Kidney (tissue), 14 donors: ENCODE results near the gene RARRES1. TPM values are rescaled to one million over a fixed set of nuclear protein-coding genes. Genes with fewer than 3 reads are reported as not detected.

Experiments used
- DNase-seq, 5 donors: peaks; one replicate each; pipeline ENCODE4 v3.0.0-alpha.2; 2013 to 2020
- FAIRE-seq: peaks from 2 replicates; lab custom pipeline; 2012; peaks lifted over from hg19 to GRCh38; lab: Jason Lieb, UNC
- H3K27ac ChIP-seq, 2 donors: one replicate each; pipeline ENCODE4 v1.7.0; 2013; ENCODE audit warnings: low read depth in 2 of 2, low read length in 2 of 2, inconsistent platforms in 1 of 2
- H3K27me3 ChIP-seq: one replicate; pipeline ENCODE4 v1.7.1; 2013; ENCODE audit warnings: low read length, inconsistent platforms; ENCODE audit not compliant: control insufficient read depth, insufficient read depth
- H3K36me3 ChIP-seq, 3 donors: one replicate each; pipeline versions ENCODE4 v1.7.0 to v1.7.1; 2013; ENCODE audit warnings: low read length in 3 of 3, control low read depth in 1 of 3, inconsistent platforms in 1 of 3; ENCODE audit not compliant: insufficient read depth in 3 of 3, control insufficient read depth in 2 of 3
- H3K4me1 ChIP-seq, 3 donors: one replicate each; pipeline versions ENCODE4 v1.7.0 to v1.7.1; 2013; ENCODE audit warnings: low read length in 3 of 3, inconsistent platforms in 1 of 3, low read depth in 1 of 3; ENCODE audit not compliant: control insufficient read depth in 2 of 3, insufficient read depth in 2 of 3
- H3K4me3 ChIP-seq, 3 donors: one replicate each; pipeline versions ENCODE4 v1.7.0 to v1.8.1; 2013; ENCODE audit warnings: low read length in 3 of 3, control low read depth in 1 of 3, inconsistent platforms in 1 of 3
- H3K9ac ChIP-seq, 3 donors: one replicate each; pipeline versions ENCODE4 v1.7.0 to v1.7.1; 2013; ENCODE audit warnings: low read length in 3 of 3, control low read depth in 1 of 3, inconsistent platforms in 1 of 3
- H3K9me3 ChIP-seq, 3 donors: one replicate each; pipeline versions ENCODE4 v1.7.0 to v1.7.1; 2013; ENCODE audit warnings: low read length in 3 of 3, control low read depth in 1 of 3, inconsistent platforms in 1 of 3; ENCODE audit not compliant: control insufficient read depth in 2 of 3, insufficient read depth in 1 of 3
- intact Hi-C: fragments of 100-400 bp; cut with DNase I; formaldehyde crosslinking; loops from one replicate; pipeline ENCODE4 v1.11.1; 2022
- polyA plus RNA-seq: library from polyadenylated mRNA; stranded (reverse); fragments of 350-450 nt; fragmentation: Illumina TruSeq; extraction: RNeasy Lipid Tissue Mini Kit (QIAGEN cat#74804); gene quantifications from one replicate; pipeline ENCODE4 v1.2.3, GENCODE V29; 2014; ENCODE audit warnings: low read depth, low replicate concordance; ENCODE audit not compliant: insufficient read depth
- total RNA-seq: library from RNA; stranded (reverse); fragmentation: NEBNext Ultra II Directional; extraction: Animal tissue kit (Norgen Biotek cat#: 25700); gene quantifications from one replicate; pipeline ENCODE4 v1.2.1, GENCODE V29; 2021
- TF ChIP-seq, protein P1 (sequence below): IDR thresholded peaks from 3 replicates; pipeline ENCODE4 v1.5.1; 2012; ENCODE audit warnings: mild to moderate bottlenecking, moderate library complexity, borderline replicate concordance; ENCODE audit not compliant: insufficient read depth; ENCODE audit errors: extremely low read depth
- donor health status: control.
- donor health status: control.
- donor health status: control.
- donor health status: control.
- donor health status: control.
- donor health status: DM: yes; HTN: yes; CAD: no.
- donor health status: Normal renal cell carcinoma (clear cell type).

RARRES1 gene
- total and polyA plus RNA-seq, 2 donors from 2014 or later = 10.3 to 94.0 TPM

DNA sequence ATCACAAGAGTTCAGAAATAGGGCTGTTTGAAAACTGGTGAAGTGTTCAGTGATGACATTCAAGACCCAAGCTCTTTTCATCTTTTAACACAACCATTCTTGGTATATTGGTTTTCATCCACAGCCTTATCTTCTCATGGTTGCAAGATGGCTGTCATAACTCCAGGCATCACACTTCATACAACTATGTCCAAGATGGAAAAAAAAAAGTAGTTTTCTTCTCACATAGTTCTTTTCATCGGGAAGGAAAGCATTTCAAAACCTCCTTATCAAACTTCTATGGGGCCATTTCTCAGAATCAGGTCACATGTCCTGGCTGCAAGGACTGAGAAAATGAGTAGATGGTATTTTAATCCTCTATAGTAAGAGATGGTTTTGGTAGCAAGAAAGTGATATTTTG lies 48.5 kb upstream of the RARRES1 start:
- DNase-seq (no peak), FAIRE-seq (no peak)
- H3K4me1 ChIP-seq = no peaks in the 10 kb centered on the region
- H3K9me3 ChIP-seq = no peaks in the 10 kb centered on the region
- H3K27ac ChIP-seq = no peak overlapping the region
- H3K9ac ChIP-seq = no peak overlapping the region
- TF ChIP-seq, protein P1, sequence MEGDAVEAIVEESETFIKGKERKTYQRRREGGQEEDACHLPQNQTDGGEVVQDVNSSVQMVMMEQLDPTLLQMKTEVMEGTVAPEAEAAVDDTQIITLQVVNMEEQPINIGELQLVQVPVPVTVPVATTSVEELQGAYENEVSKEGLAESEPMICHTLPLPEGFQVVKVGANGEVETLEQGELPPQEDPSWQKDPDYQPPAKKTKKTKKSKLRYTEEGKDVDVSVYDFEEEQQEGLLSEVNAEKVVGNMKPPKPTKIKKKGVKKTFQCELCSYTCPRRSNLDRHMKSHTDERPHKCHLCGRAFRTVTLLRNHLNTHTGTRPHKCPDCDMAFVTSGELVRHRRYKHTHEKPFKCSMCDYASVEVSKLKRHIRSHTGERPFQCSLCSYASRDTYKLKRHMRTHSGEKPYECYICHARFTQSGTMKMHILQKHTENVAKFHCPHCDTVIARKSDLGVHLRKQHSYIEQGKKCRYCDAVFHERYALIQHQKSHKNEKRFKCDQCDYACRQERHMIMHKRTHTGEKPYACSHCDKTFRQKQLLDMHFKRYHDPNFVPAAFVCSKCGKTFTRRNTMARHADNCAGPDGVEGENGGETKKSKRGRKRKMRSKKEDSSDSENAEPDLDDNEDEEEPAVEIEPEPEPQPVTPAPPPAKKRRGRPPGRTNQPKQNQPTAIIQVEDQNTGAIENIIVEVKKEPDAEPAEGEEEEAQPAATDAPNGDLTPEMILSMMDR = no peak
- intact Hi-C loops = loop anchor here (5.0 kb wide), 1 partner anchor 48 kb away; the partner anchor contains the start of gene RARRES1
- no peak overlapping the region for H3K4me3 ChIP-seq
- H3K36me3 ChIP-seq = no peaks in the 10 kb centered on the region
- no peaks in the 10 kb centered on the region for H3K27me3 ChIP-seq

DNA sequence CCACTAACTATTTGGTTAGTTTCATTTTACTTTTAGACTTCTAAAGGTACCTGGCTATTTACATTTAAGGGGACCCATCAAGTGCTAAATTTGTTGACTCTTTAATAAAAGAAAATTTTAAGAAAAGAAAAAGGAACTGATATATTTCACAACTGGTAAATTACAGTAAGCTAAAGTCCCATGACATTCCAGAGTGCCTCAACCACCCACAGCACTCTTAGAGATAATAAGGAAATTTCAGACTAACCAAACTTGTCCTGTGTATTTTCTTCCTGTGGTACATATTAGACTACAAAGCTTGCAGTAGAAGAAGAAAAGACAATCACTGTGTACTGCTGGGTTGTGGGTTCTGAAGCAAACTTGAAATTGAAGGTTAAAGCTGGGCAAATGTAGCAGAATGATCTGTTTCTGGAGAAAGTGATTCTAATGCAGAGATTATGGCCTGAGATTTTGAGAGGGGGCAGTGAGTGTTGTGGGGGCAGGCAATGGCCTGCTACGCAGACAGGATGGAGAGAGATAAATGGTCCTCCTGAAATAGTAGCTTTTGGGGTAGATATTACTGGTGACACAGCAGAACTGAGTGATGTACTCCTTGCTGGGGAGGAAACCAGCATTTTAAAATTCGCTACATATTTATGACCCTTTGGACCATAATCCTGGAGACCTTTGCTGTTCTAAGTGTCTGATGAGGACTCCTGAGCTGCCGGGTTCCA lies 45.1 kb upstream of the RARRES1 start:
- intact Hi-C loops = no loop called here
- H3K27ac ChIP-seq = no peak overlapping the region
- no peaks in the 10 kb centered on the region for H3K36me3 ChIP-seq
- H3K4me1 ChIP-seq = no peaks in the 10 kb centered on the region
- no peaks in the 10 kb centered on the region for H3K9me3 ChIP-seq
- no peaks in the 10 kb centered on the region for H3K27me3 ChIP-seq
- H3K9ac ChIP-seq = no peak overlapping the region
- TF ChIP-seq, protein P1 = no peak
- no peak for DNase-seq
- no peak overlapping the region for H3K4me3 ChIP-seq
- no peak for FAIRE-seq

DNA sequence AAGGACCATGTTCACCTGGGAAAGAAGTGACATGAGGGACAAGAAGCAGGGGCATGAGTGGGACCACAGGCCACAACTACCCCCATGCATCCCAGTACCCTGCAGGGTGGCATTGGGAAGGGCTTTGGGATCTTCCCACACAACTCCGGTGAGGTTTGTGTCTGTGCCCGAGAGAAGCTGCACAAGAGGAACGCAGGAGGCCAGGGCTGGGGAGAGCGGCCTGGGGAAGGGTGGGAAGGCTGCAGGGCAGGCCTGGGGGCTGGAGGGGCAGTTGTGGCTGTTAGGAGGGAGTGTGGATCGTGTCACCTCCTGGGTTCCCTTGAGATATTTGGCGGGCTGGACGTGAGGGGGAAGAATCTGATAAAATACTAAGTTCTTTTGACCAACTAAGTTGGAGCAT lies 44.3 kb upstream of the RARRES1 start:
- H3K27me3 ChIP-seq = no peaks in the 10 kb centered on the region
- TF ChIP-seq, protein P1 = no peak
- H3K9me3 ChIP-seq = no peaks in the 10 kb centered on the region
- intact Hi-C loops = no loop called here
- H3K4me3 ChIP-seq = no peak overlapping the region
- H3K27ac ChIP-seq = no peak overlapping the region
- no peaks in the 10 kb centered on the region for H3K36me3 ChIP-seq
- peak in 1 of 5 donors; percentile 71 for DNase-seq
- H3K4me1 ChIP-seq = no peaks in the 10 kb centered on the region
- FAIRE-seq = no peak
- H3K9ac ChIP-seq = no peak overlapping the region
